Breast epithelium (tissue), 4 donors: Measurements from ENCODE around the gene KRTCAP3. TPM values are rescaled to one million over a fixed set of nuclear protein-coding genes. Genes with fewer than 3 reads are reported as not detected.

ENCODE experiments used
- DNase-seq, 2 donors: peaks; one replicate each; pipeline ENCODE4 v3.0.0-alpha.2; 2019; ENCODE audit warnings: low spot score in 2 of 2
- H3K27ac ChIP-seq, 2 donors: fragments of 200-600 bp; sonication (generic) in 1 of 2; one replicate each; pipeline ENCODE4 v1.5.1; 2016 to 2019; ENCODE audit warnings: mild to moderate bottlenecking in 1 of 2
- H3K27me3 ChIP-seq, 2 donors: fragments of 200-600 bp; sonication (generic) in 1 of 2; one replicate each; pipeline versions ENCODE4 v1.5.1 to v1.6.0; 2017 to 2019; ENCODE audit warnings: control low read depth in 1 of 2, mild to moderate bottlenecking in 1 of 2
- H3K36me3 ChIP-seq: fragments of 200-600 bp; one replicate; pipeline ENCODE4 v1.5.1; 2019
- H3K4me1 ChIP-seq, 2 donors: fragments of 200-600 bp; sonication (generic); one replicate each; pipeline ENCODE4 v1.5.1; 2016 to 2019; ENCODE audit warnings: control low read depth in 1 of 2
- H3K4me3 ChIP-seq, 3 donors: fragments of 200-600 bp; sonication (generic); 1 replicate in 2 of 3; 2 replicates in 1 of 3; pipeline ENCODE4 v1.5.1; 2016 to 2019; ENCODE audit warnings: mild to moderate bottlenecking in 3 of 3, moderate library complexity in 2 of 3
- H3K9me3 ChIP-seq, 2 donors: fragments of 200-600 bp; sonication (generic) in 1 of 2; one replicate each; pipeline ENCODE4 v1.5.1; 2016 to 2019; ENCODE audit warnings: control low read depth in 1 of 2
- CTCF ChIP-seq, 3 donors: fragments of 450-650 bp; IDR thresholded peaks; one replicate each; pipeline ENCODE4 v1.5.1; 2016 to 2017; ENCODE audit warnings: antibody characterized with exemption in 3 of 3, mild to moderate bottlenecking in 3 of 3, moderate library complexity in 3 of 3
- POLR2A ChIP-seq: fragments of 450-650 bp; IDR thresholded peaks from one replicate; pipeline ENCODE4 v1.6.1; 2016; ENCODE audit warnings: antibody characterized with exemption, mild to moderate bottlenecking, moderate library complexity
- POLR2AphosphoS5 ChIP-seq, 3 donors: sonication (generic); formaldehyde crosslinking; IDR thresholded peaks; one replicate each; pipeline ENCODE4 v1.6.1; 2017; ENCODE audit warnings: antibody characterized with exemption in 3 of 3
- intact Hi-C: fragments of 100-400 bp; cut with DNase I; formaldehyde crosslinking; loops from one replicate; pipeline ENCODE4 v1.15.1; 2023; ENCODE audit warnings: low total_unique reads
- total RNA-seq, 3 donors: library from RNA; depleted of rRNA; stranded (reverse); fragments of >200 nt; gene quantifications; one replicate each; pipeline ENCODE4 v1.1.0, GENCODE V29; 2016

The KRTCAP3 gene
- total RNA-seq, 3 donors from 2014 or later, result 3.8 to 31.2 (median 14.7) TPM

- Histone ChIP-seq H3K9me3 (no peaks in the 10 kb centered on the region), H3K27me3 (no peaks in the 10 kb centered on the region), H3K36me3 (no peaks in the 10 kb centered on the region), H3K27ac (no peak overlapping the region), H3K4me1 (no peaks in the 10 kb centered on the region), H3K4me3 (no peak overlapping the region)
- intact Hi-C loops, result no loop called here
- TF ChIP-seq POLR2A (no peak), CTCF (IDR thresholded peaks at IDR 0.05) (no peak), POLR2AphosphoS5 (IDR thresholded peaks at IDR 0.05) (no peak)
- DNase-seq, result no peak
Measured at GRCh38 chr2:27448381-27448780, 6.2 kb downstream of the KRTCAP3 start.

- Histone ChIP-seq H3K9me3 (no peaks in the 10 kb centered on the region), H3K36me3 (no peaks in the 10 kb centered on the region), H3K27me3 (no peaks in the 10 kb centered on the region), H3K4me3 (no peak overlapping the region), H3K4me1 (no peaks in the 10 kb centered on the region), H3K27ac (no peak overlapping the region)
- no peak for DNase-seq
- TF ChIP-seq POLR2A (no peak), POLR2AphosphoS5 (IDR thresholded peaks at IDR 0.05) (no peak), CTCF (IDR thresholded peaks at IDR 0.05) (no peak)
- intact Hi-C loops, result no loop called here
Measured at GRCh38 chr2:27451095-27451494, 8.9 kb downstream of the KRTCAP3 start.

GRCh38 chr2:27453968-27454367, 11.8 kb downstream of the KRTCAP3 start:
- H3K9me3 ChIP-seq, result no peaks in the 10 kb centered on the region
- H3K27me3 ChIP-seq, result no peaks in the 10 kb centered on the region
- H3K27ac ChIP-seq, result no peak overlapping the region
- H3K36me3 ChIP-seq, result peaks cover 14% of the 10 kb centered on the region
- TF ChIP-seq POLR2A (no peak), CTCF (IDR thresholded peaks at IDR 0.05) (no peak), POLR2AphosphoS5 (IDR thresholded peaks at IDR 0.05) (no peak)
- DNase-seq, result no peak
- H3K4me1 ChIP-seq, result no peaks in the 10 kb centered on the region
- intact Hi-C loops, result no loop called here
- H3K4me3 ChIP-seq, result no peak overlapping the region

DNA sequence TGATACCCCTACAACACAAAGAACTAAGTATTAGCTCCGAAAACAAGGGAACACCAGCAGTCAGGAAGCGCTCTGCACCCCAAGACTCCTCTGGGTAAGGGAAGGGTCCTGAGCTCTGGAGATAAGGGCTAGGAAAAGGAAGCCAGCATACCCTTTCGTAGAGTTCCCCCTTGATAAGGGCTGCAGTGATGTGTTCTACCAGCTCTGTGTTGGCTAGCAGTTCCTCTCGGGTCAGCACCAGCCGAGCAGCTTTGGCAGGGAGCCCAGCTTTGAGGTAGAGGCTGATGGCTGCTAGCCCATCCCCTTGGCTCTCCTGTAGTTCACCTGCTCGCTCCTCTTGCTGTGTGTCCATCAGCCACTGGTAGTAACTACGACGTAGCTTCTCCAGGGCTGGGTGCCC, 18.9 kb downstream of the KRTCAP3 start:
- intact Hi-C loops, result no loop called here
- H3K36me3 ChIP-seq, result peaks cover 22% of the 10 kb centered on the region
- DNase-seq, result no peak

DNA sequence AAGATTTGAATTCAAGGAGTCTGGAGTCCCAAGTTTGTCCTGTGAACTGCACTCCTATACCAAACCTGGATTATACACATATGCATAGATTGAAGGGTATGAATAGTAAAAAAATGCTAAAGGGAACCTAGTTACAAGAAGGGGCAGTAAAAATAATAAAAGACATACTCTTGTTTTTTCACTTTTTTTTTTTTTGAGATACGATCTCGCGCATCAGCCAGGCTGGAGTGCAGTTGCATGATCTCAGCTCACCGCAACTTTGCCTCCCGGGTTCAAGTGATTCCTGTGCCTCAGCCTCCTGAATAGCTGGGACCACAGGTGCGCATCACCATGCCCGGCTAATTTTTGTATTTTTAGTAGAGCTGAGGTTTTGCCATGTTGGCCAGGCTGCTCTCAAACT, 22.3 kb downstream of the KRTCAP3 start:
- Histone ChIP-seq H3K27ac (no peak overlapping the region), H3K27me3 (no peaks in the 10 kb centered on the region), H3K36me3 (peaks cover 4% of the 10 kb centered on the region), H3K4me3 (no peak overlapping the region), H3K4me1 (no peaks in the 10 kb centered on the region), H3K9me3 (no peaks in the 10 kb centered on the region)
- intact Hi-C loops, result no loop called here
- TF ChIP-seq POLR2A (no peak), CTCF (IDR thresholded peaks at IDR 0.05) (no peak), POLR2AphosphoS5 (IDR thresholded peaks at IDR 0.05) (no peak)
- DNase-seq, result no peak

More for the DNA sequence above, 18.9 kb downstream of the KRTCAP3 start:
- no peaks in the 10 kb centered on the region for H3K4me1 ChIP-seq
- H3K9me3 ChIP-seq, result no peaks in the 10 kb centered on the region
- H3K4me3 ChIP-seq, result no peak overlapping the region
- no peak for TF ChIP-seq POLR2AphosphoS5 (IDR thresholded peaks at IDR 0.05)
- TF ChIP-seq CTCF (IDR thresholded peaks at IDR 0.05), result no peak
- no peak for TF ChIP-seq POLR2A
- H3K27ac ChIP-seq, result no peak overlapping the region
- H3K27me3 ChIP-seq, result no peaks in the 10 kb centered on the region
